GM18867 (cell line): ENCODE measurements around the gene XRCC3.

Source experiments
- ATAC-seq: cut with Tn5 transposase; IDR thresholded peaks from one replicate; pipeline ENCODE4 v1.9.1; 2021; ENCODE audit warnings: mild to moderate bottlenecking, moderate library complexity; ENCODE audit not compliant: unreplicated experiment

Gene XRCC3

DNA sequence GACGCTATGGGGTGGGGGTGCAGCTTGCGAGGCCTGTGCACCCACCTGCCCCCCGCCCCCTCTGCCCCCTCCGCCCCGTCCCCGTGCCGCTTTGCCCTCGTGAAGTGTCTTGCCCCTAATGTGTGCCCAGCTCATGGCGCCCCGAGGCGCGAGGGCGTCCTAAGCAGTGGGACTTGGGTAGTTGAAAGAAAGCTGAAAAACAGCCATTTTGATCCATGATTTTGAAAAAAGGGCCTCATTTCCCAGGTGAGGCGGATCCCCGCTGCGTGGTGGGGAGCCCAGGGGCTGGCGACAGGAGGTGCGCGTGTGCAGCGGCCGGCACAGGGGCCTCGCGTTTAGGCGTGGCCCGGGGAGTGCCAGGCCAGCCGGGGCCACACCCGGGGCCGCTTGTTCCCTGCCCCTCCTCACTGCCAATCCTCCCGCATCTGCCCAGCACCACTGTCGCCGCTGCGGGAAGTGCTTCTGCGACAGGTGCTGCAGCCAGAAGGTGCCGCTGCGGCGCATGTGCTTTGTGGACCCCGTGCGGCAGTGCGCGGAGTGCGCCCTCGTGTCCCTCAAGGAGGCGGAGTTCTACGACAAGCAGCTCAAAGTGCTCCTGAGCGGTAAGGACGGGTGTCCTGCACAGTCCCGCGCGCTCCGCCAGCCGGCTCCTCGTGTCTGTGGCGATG lies 12.2 kb upstream of the XRCC3 start:
- ATAC-seq: no peak

DNA sequence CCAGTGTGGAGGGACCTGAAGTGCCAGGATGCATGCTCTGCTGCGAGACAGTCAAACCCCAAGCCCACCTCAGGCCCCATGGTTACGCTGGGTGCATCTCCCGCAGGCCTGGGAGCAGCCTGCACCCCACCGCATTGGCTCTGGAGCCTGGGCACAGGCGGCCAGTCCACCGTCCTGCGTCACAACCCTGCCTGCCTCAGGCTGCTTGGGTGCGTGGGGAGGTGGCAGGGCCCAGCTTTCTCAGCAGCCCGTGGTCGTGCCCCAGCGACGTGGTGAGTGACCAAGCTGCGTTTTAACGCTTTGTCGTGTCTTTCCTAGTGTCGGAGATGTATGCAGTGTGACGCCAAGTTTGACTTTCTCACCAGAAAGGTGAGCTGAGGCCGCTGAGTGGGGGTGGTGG lies 11.2 kb upstream of the XRCC3 start:
- ATAC-seq: no peak

DNA sequence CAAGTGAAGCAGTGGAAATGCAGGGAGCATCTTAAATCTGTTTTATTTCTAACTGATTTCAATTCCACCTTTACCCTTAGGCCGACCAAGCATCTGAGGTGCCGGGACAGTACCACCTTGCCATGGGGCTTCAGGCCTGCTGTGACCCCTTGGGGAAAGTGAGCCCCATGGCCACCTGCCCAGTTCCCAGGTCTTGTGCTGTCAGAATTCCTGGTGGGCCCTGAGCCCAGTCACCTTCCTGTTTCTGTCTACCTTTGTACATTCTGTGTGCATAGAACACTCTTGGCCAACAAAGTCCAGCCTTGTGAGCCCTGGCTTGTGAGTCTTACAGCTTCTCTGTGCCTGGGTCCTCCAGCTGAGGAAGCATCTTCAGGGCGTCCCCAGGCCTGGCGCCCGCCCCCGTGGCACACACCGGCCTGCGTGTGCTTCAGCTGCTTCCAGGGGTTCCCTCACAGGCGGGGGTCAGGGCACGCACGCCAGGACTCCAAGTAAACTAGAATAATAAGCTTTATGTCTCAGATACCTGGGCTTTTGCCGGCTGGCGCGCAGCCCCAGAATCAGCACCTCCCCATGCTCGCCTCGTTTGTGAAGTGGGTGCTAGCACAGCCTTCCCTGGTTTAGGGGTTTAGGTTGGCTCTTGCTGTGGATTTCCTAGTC lies 10.6 kb upstream of the XRCC3 start:
- no peak for ATAC-seq

DNA sequence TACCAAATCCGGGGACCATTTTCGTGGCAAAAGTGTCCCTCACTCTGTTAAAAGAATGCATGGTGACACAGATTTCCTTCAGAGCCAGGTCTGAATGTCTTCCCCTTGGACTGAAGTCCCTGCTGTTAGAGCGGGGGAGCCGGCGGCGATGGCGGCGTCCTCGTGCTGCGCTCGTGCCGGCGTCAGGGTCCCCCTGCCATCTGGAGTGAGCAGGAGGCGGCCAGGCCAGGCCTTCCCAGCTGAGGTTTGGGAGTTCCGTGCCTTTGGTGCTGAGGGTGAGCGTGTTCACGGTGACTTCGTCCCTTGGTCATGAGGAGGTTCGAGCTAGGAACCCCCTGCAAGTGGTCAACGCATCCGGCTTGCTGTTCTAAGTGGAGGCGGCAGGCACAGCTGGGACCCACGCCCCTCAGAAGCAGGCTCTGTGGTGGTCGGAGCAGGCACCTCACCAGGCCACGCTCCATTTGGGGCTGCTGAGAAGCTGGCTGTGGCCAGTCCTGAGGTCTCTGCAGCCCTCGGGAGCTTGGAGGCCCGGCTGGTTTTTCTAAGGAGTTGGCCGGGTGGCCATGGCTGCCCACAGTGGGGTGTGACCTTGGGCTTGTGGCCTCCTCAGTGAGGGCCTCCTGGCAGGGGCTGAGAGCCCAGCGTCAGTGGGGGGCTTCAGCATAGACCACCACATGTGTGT lies 9.9 kb upstream of the XRCC3 start:
- no peak for ATAC-seq

DNA sequence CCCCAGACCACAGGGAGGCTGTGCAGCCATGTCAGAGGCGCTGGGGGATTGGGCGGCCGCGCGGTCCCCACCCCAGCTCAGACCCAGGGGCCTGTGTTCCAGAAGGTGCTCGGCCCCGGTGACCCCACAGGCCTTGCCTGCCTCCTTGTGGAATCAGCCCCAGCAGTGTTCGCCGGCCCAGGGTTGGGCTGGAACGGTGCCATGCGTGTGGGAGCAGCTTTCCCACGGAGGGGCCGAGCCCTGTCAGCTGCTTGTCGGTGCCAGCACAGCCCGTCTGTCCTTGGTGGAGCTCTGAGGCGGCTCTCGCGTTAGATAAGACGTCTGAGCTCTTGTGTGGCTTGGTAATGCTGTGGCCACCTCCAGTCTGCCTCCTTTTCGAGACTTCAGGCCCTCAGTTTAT lies 8.9 kb upstream of the XRCC3 start:
- no peak for ATAC-seq

DNA sequence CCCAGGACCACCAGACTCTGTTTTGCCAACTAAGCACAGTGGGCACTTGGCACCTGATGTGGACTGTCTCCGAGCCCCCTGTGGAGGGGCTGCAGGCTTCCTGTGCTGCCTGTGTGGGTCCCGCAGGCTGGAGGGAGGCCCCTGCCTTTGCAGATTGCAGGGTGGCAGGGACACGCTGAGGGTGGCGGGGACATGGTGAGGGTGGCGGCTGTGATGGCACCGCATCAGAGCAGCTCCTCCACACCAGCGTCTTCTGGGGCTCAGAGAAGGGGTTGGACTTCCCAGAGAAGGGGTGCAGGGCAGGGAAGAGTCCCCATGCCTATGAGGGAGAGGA lies 8.5 kb upstream of the XRCC3 start:
- ATAC-seq: no peak

DNA sequence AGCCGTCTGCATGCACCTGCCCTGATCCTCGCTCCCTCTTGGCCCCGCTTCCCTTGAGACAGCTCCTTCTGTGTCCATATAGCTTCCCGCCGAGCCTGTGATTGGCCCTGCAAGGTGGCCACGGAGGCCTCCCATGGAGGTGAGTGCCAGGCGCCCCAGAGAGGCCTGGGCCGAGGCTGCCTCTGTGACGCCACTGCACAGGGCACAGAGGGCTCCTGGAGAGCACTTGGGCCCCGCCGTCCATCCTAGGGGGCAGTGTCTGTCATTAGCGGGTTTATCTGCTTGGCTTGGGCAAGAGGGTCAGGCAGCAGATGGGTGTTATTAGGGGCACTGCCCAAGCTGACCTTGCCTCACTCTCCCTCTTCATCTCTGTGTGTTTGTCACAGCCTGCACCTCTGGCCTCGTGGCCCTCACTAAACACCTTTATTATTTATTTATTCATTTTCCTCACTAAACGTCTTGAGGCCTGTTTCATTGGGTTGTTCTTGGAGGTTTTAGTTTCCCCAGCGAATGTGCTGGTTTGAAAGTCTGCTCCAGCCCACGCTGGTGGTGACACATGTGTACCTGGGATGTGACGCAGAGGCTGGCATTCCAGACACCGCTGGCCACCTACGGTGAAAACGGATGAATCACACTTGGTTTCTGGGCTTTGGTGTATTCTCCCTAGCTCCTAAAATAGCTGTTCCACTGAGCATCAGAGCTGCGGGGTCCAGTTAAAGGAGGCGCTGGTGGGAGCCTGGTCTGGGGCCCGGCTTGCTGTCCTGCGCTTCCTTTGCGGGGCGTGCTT lies 6.3 kb upstream of the XRCC3 start:
- no peak for ATAC-seq

DNA sequence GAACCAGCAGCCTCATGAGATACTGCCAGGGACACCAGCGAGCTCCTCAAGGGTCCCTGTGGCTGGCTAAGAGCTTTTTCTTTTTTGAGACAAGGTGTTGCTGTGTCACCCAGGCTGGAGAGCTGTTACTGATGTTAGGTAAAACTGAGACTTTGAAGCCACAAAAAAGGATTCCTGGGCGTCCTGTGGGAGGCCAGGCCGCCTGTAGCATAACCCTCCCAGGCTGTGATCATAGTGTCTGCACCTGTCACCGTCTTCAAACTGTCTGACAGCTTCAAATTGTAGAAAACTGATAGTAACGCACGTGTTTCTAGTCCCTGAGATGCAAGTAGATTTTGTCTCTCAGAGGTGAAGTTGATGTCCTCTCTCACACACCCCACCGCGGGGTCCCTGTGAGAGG lies 4.5 kb upstream of the XRCC3 start:
- ATAC-seq: no peak

DNA sequence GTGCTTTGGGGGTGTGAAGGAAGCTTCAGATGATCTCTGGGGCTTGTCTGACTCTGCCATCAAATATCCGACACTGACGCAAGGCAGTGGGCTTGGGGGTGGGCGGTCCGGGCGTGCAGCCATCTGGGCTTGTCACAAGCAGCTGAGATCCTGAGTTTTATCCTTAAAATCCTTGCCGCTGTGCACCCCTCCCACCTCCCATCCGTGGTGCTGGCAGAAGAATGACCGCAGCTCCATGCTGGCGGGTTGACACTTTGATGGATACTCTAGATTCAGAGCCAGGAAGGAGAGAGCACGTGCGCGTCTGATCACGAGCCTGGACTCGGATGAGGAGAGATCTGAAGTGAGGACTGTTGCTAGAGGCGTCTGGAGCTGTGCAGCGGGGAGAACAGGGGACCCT lies 3.3 kb upstream of the XRCC3 start:
- ATAC-seq: no peak

DNA sequence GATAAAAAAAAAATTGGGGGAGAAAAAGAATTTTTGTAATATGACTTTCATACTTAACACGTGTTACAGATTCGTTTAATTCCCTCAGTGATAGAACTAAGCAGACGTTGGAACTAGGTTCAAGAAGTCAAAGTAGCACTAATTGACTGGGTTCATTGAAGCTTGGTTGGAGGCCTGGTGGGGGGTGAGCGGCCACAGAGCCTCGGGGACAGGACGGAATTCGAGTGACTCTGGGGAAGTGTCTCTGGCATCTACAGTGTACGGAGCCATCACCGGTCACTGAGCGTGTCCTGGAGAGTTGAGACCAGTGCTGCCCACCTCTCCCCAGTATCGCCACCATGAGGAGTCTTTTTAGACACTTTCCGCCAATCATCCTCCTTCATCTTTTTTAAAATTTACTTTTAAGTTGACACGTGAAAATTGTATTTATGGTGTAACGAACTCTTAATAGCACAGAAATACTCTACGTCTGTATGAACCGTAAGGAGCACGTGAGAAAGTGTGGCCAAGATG lies 1.7 kb upstream of the XRCC3 start:
- no peak for ATAC-seq

DNA sequence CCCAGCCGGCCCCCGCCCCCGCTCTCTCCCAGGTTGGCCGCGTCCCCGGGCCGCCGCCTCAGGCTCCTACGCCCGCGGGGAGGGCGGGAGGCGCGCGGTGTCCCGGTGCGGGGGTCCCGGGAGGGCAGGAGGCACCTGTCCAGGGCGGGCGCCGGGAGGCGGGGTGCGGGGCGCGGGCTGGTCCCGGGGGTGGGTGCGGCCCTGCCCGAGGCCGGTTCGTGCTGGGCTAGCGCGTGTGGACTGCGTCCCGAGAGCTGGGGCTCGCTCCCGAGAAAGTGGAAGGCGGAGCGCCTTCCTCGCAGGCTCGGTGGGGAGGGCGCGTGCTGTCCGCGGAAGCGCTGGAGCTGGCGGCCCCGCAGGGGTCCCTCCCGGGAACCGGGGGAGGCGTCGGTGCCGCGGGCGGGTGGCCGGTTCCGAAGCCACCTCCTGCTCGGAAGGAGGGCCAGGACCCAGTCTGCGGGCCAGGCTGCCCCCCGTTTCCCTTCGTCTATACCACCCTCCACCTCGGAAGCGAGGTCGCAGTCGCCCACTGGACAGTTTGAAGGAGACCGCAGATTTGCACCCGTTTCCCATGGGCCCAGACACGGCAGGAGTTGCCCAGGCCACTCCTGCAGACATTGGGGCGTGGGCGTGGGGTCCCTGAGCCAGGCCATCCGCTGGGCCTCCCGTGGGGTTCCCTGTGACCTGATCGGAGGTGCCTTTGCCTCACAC lies 995 bp upstream of the XRCC3 start:
- ATAC-seq: peak; percentile 5

DNA sequence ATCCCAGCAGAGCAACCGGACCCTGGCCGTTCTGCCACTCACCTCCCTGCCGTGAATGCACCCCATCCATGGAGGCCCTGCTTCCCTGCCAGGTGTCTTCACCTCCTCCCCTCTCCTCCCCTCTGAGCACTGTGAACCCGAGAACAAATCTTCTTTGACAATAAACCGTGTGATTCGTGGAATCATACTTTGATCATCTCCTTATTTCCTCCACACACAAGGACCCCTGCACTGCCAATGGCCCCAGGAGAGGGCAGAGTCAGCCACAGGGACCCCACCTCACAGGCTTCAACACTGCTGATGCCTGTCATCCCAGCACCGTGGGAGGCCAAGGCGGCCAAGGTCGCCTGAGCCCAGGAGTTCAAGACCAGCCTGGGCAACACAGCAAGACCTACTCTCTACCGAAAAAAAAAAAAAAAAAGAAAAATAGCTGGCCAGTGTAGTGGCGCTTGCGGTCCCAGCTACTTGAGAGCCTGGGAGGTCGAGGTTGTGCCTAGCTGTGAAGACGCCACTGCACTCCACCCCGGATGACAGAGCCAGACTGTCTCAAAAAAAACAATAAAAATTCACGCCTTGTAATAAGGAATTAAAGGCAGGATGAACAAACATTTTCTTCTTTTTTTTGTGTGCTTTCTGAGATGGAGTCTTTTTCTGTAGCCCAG lies 1.1 kb downstream of the XRCC3 start:
- ATAC-seq: no peak

DNA sequence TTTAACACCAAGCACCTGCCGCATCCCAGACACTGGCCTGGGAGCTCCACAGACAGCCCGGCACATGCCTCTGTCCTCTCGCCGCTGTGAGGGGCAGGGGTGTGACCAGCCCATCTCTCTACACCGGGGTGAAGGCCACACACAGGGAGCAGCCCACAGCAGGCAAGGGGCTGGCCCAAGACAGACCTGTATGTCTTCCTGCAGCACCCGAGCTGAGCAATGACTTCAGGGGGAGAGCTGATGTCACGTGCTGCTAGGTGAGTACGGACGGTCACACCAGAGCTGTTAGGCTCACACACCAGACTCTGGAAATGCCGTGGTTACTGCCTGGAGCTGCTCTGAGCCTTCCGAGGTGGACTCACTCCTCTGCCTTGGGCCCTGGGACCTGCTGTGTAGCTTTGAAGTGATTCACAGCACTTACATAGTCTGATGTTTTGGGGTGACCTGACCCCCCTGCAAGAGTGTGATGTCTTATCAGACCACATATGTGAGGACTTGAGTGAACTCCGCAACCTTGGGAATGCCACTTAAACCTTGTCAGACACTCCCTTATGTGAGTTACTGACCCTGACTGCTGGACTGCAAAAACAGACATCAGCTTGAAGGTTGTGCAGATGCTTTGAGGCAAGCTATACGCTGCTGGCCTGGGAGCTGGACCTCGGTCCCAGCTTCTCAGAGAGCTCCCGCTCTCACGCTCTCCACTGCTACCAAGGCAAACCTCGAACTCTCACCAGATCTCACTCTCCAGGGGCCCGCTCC lies 1.8 kb downstream of the XRCC3 start:
- ATAC-seq: no peak

DNA sequence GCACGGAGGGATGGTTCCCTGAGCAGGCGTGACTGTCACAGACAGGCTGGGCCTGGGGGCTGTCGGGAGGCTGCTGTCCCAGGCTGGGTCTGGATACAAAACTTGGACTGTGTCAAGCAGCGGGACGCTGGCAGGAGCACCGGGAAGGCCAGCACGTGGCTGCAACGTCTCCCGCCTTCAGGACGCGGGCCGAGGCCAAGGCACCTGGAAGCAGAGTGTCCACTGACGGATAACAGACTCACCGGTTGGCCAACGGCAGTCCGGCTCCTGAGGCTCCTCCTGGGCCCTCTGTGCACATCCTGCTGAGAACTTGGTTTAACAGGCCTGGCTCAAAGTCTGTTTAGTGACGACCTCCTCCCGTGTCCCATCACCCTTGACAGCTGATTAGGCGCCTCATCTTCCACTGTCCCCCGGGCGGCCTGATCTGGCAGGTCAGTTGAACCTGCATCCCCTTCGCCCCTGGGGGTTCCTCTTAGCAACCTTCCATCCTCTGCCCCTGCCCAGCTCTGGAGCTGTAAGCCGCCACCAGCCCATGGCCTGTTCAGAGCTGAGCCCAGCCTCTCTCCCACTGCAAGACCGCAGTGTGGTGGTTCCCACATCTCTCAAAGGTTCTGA lies 2.5 kb downstream of the XRCC3 start:
- no peak for ATAC-seq

DNA sequence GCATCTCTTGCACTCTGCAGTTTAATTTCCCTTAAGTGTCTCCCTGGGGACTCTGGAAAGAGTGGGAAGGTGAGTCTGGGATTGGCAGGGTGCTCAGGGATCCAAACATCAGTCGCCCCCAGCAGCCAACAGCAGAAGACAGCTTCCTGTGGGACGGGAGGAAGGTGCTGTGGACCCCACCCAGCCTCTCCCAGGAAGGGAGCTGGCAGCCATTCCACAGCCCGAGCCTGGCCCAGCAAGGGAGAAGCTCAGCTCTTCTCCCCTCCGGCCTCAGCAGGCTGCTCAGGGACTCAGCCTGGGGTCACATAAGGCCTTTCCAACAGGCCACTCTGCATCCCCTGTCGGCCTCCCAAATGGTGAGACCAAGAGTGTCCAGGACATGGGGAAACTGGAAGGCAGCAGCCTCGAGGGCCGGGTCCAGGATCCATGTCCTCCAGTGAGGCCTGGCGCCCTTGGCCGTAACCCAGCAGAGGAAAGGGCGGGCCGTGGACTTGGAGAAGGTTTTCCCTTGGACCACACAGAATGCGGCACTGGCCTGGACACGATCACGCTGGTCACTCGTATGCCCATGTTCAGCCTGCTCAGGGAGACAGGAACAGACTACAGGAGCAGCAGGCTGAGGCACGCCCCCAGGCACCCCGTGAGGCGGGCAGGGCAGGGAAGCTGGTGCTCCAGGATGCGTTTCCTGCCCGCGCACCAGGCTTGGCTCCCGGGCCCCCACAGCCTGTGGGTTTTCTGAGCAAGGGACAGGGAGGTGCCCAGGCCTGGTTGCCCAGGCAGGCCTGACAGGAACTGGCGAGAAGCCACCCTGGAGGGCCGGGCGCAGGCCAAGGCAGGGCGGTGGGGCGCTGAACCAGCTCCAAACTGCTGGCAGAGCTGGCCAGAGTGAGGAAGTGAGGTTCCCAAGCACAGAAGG lies 3.5 kb downstream of the XRCC3 start:
- ATAC-seq: no peak

DNA sequence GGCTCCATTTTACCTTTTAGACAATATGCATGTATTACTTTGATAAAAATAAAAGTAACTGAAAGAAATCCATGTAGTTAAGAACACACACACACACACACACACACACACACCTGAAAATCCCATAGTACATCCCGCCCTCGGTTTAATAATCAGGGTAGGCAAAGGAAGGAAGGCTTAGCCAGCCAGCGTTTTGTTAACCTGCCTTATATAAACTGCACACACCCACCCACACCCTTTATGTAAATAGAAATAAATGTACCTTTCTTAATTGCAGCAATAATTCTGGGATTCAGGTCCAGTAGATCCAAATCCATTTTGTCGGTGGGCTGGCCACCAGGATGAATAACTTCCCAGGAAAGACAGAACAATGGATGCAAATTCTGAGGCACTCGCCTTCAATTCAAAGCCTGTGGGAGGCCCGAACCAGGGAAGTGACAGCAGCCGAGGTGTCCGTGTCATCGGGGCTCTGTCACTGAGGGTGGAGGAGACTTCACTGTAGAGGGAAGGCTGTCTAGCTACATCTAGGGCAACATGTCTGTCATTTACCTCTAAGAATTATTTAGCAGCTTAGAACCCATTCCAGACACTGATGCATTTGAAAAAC lies 4.4 kb downstream of the XRCC3 start:
- ATAC-seq: no peak

DNA sequence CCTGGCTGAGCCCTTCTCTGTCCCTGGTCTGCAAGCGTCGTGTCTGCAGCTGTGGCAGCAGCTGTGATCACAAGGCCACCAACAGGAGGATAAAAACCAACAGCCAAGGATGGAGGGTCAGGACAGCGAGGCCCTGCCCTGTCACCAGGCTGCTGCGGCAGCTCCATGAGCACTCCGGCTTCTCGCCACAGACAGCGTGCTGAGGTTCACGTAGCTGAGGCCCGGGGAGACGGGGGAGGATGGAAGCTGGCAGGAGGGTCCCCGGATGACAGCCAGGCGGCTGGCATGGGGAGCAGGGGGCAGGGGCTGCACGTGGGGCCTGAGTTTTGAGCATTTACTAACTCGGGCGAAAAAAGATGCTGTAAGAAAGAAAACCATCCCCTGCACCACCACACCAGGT lies 5.4 kb downstream of the XRCC3 start:
- ATAC-seq: no peak

DNA sequence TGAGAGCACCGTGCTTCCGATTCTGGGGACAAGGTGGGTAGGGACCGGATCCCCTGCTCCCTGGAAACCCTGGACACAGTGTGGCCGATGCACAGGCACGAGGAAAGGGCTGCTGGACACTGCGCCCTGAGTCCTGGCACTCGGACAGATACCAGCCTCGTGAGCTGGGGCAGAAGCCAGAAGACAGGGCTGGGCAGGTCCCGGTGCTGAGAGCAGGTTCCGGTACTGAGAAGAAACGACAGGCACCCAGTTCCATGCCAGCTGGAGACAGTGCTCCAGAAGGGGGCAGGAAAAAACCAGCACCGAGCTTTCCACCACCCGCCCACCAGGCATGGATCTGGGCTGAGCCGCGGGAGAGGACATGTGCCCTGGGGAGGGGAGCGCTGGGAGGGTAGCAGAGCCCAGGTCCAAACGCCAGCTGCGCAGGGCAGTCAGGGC lies 6.5 kb downstream of the XRCC3 start:
- no peak for ATAC-seq
